CD4-positive, alpha-beta T cell (primary cell): ENCODE results near the gene ANKS1B. TPM values are rescaled to one million over a fixed set of nuclear protein-coding genes. Genes with fewer than 3 reads are reported as not detected.

Experiments used
- ATAC-seq: fragments of 200-7000 bp; cut with Tn5 transposase; one replicate; pipeline ENCODE4 v1.10.0; 2022; ENCODE audit warnings: mild to moderate bottlenecking; ENCODE audit not compliant: poor library complexity
- CTCF ChIA-PET: fragments of 350-600 bp; sonication (Branson Sonifier 250); formaldehyde crosslinking; loops from one replicate; lab custom pipeline; 2021; ENCODE audit warnings: antibody characterized with exemption, inconsistent platforms; lab: Charles Lee
- POLR2A ChIA-PET: fragments of 350-600 bp; sonication (Branson Sonifier 250); formaldehyde crosslinking; loops from one replicate; lab custom pipeline; 2021; ENCODE audit warnings: antibody characterized with exemption, inconsistent platforms; lab: Charles Lee
- DNase-seq, 14 experiments: peaks; one replicate each; pipeline ENCODE4 v3.0.0-alpha.2; 2013 to 2020; ENCODE audit warnings: mixed read lengths in 2 of 14
- H3K27ac ChIP-seq, 2 donors: one replicate each; pipeline versions ENCODE4 v1.5.1 to v1.7.0; 2013; ENCODE audit warnings: low read length in 2 of 2, low read depth in 1 of 2, mild to moderate bottlenecking in 1 of 2
- H3K27me3 ChIP-seq, 2 experiments: 1 replicate in 1 of 2; 2 replicates in 1 of 2; pipeline versions ENCODE4 v1.6.1 to v1.7.0; 2013; ENCODE audit warnings: low read length in 2 of 2, control low read depth in 1 of 2, mild to moderate bottlenecking in 1 of 2, moderate library complexity in 1 of 2; ENCODE audit not compliant: insufficient read depth in 2 of 2, control insufficient read depth in 1 of 2
- H3K36me3 ChIP-seq: one replicate; pipeline ENCODE4 v1.6.1; 2013; ENCODE audit warnings: low read length, control low read depth; ENCODE audit not compliant: insufficient read depth
- H3K4me1 ChIP-seq: one replicate; pipeline ENCODE4 v1.6.1; 2013; ENCODE audit warnings: low read length, control low read depth; ENCODE audit not compliant: insufficient read depth
- H3K4me3 ChIP-seq: one replicate; pipeline ENCODE4 v1.5.1; 2013; ENCODE audit warnings: mild to moderate bottlenecking, low read length, moderate library complexity
- H3K9me3 ChIP-seq, 2 experiments: 1 replicate in 1 of 2; 2 replicates in 1 of 2; pipeline versions ENCODE4 v1.6.1 to v1.7.0; 2013; ENCODE audit warnings: low read length in 2 of 2, mild to moderate bottlenecking in 2 of 2, control low read depth in 1 of 2, moderate library complexity in 1 of 2; ENCODE audit not compliant: control insufficient read depth in 1 of 2, insufficient read depth in 1 of 2
- H3K27ac Mint-ChIP-seq: one replicate; pipeline ENCODE4 v1.8.0; 2020; ENCODE audit warnings: mixed read lengths
- H3K27me3 Mint-ChIP-seq: one replicate; pipeline ENCODE4 v1.8.0; 2021; ENCODE audit warnings: mixed read lengths
- H3K36me3 Mint-ChIP-seq: one replicate; pipeline ENCODE4 v1.8.0; 2021; ENCODE audit warnings: low read depth, mixed read lengths
- H3K4me1 Mint-ChIP-seq: one replicate; pipeline ENCODE4 v1.8.0; 2021; ENCODE audit warnings: low read depth, mixed read lengths
- H3K4me3 Mint-ChIP-seq: one replicate; pipeline ENCODE4 v1.8.0; 2020; ENCODE audit warnings: mild to moderate bottlenecking, mixed read lengths
- H3K9me3 Mint-ChIP-seq: one replicate; pipeline ENCODE4 v1.8.0; 2020; ENCODE audit warnings: mixed read lengths
- intact Hi-C, 2 experiments: fragments of 100-400 bp; cut with DNase I in 1 of 2; cut with micrococcal nuclease in 1 of 2; formaldehyde crosslinking; loops; one replicate each; pipeline versions ENCODE4 v1.15.1 to v1.9.0; 2023 to 2025; cut with DNase I, micrococcal nuclease
- total RNA-seq, 174 experiments: library from RNA in 2 of 174; stranded (reverse) in 2 of 174; gene quantifications; one replicate each; pipeline ENCODE4 v1.2.3 and lab custom pipeline; 2021 to 2026
- TF ChIP-seq, protein P1 (sequence below): fragments of 200-600 bp; IDR thresholded peaks from one replicate; pipeline ENCODE4 v1.8.0; 2022; ENCODE audit warnings: antibody characterized with exemption, mild to moderate bottlenecking

Gene ANKS1B
- total RNA-seq, 2 experiments from 2014 or later: 0.16 to 1.1 TPM

DNA sequence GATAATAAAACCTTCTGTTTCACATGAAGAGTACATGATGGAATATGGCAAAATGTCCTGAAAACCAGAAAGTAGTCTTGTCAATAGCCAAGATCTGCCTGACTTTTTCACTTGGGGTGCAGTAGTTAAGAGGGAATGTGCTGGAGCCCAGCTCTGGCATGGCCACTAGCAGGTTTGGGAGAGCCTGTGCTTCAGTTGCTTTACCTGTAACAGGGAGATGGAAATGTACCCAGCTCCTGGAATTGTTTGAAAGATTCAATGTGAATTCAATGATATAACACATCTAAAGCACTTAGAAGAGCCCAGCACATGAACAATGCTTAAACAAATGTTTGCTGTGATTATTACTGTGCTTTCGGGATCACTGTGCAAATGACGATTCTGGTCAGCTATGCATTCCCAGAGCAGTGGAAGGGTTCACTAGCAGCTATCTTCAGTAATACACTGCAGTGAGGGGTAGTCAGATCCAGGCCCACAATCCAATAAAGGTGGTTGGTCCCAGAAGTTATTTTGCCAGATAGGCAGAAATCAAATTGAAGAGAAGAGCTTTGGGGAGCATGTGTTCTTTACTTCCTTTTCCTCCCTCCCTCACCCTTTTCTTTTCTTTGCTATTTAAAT, 1114.7 kb downstream of the ANKS1B start:
- H3K27me3 Mint-ChIP-seq: peaks cover 19% of the 10 kb centered on the region

DNA sequence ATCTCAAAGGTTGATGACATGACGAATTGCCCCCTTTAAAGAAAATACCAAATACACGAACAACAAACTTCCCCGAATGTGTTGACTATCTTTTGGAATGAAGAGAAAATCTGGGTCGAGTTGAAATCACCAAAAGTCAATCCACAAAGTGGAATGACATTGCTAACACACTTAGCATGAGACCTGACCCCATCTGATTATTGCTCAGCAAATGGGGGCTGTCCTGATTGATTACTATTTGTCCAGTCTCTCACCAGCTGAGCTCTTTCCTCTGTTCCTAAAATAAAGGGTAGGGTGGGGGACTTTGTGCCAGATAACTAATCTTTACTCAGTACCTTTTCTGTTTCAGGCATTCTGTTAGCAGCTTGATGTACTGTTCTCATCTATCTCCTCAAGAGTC, 1116.2 kb downstream of the ANKS1B start:
- Mint-ChIP-seq H3K9me3 (no peaks in the 10 kb centered on the region), H3K27ac (no peak overlapping the region), H3K27me3 (peaks cover 19% of the 10 kb centered on the region), H3K36me3 (no peaks in the 10 kb centered on the region), H3K4me3 (no peak overlapping the region), H3K4me1 (no peaks in the 10 kb centered on the region)
- no peak for ATAC-seq
- Histone ChIP-seq H3K27ac (no peak overlapping the region), H3K36me3 (no peaks in the 10 kb centered on the region), H3K4me1 (no peaks in the 10 kb centered on the region), H3K9me3 (no peaks in the 10 kb centered on the region), H3K4me3 (no peak overlapping the region), H3K27me3 (peaks cover 0 to 2% of the 10 kb centered on the region in 2 experiments)
- TF ChIP-seq, protein P1, sequence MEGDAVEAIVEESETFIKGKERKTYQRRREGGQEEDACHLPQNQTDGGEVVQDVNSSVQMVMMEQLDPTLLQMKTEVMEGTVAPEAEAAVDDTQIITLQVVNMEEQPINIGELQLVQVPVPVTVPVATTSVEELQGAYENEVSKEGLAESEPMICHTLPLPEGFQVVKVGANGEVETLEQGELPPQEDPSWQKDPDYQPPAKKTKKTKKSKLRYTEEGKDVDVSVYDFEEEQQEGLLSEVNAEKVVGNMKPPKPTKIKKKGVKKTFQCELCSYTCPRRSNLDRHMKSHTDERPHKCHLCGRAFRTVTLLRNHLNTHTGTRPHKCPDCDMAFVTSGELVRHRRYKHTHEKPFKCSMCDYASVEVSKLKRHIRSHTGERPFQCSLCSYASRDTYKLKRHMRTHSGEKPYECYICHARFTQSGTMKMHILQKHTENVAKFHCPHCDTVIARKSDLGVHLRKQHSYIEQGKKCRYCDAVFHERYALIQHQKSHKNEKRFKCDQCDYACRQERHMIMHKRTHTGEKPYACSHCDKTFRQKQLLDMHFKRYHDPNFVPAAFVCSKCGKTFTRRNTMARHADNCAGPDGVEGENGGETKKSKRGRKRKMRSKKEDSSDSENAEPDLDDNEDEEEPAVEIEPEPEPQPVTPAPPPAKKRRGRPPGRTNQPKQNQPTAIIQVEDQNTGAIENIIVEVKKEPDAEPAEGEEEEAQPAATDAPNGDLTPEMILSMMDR: no peak
- POLR2A ChIA-PET: no interaction called here
- CTCF ChIA-PET: no interaction called here
- intact Hi-C loops: no loop called here
- no peak for DNase-seq

More for the DNA sequence above, 1114.7 kb downstream of the ANKS1B start:
- no peak overlapping the region for H3K27ac Mint-ChIP-seq
- Histone ChIP-seq H3K4me3 (no peak overlapping the region), H3K27me3 (peaks cover 0 to 2% of the 10 kb centered on the region in 2 experiments), H3K9me3 (no peaks in the 10 kb centered on the region), H3K27ac (no peak overlapping the region), H3K36me3 (no peaks in the 10 kb centered on the region), H3K4me1 (no peaks in the 10 kb centered on the region)
- ChIA-PET POLR2A (no interaction called here), CTCF (no interaction called here)
- intact Hi-C loops: no loop called here
- DNase-seq: no peak
- no peak for ATAC-seq
- no peaks in the 10 kb centered on the region for H3K4me1 Mint-ChIP-seq
- no peaks in the 10 kb centered on the region for H3K9me3 Mint-ChIP-seq
- no peaks in the 10 kb centered on the region for H3K36me3 Mint-ChIP-seq
- no peak overlapping the region for H3K4me3 Mint-ChIP-seq
- TF ChIP-seq, protein P1: no peak

DNA sequence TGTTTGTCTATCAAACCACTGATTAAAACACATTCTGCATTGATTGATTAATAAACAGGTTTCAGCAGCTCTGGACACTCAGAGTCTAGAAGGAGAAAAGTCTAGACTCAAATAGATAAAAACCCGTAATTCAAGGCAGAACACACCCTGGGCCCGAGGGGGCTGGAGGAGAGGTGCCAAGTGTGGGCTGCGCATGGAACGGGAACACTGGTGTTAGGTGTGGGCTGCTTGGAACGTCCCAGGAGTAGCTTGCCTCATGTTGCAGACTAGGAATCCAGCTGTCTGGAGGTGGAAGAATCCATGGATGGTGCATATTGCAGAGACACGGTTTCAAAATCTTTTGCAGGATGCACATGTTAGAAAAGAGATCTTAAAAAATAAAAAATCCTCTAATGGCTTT, 1116.7 kb downstream of the ANKS1B start:
- Histone ChIP-seq H3K27me3 (no peaks in the 10 kb centered on the region), H3K4me1 (no peaks in the 10 kb centered on the region), H3K9me3 (no peaks in the 10 kb centered on the region), H3K36me3 (no peaks in the 10 kb centered on the region), H3K27ac (no peak overlapping the region), H3K4me3 (no peak overlapping the region)
- H3K36me3 Mint-ChIP-seq: no peaks in the 10 kb centered on the region
- H3K4me1 Mint-ChIP-seq: no peaks in the 10 kb centered on the region
- ATAC-seq (no peak), DNase-seq (no peak)
- ChIA-PET CTCF (no interaction called here), POLR2A (no interaction called here)
- H3K4me3 Mint-ChIP-seq: no peak overlapping the region
- intact Hi-C loops: no loop called here
- H3K9me3 Mint-ChIP-seq: no peaks in the 10 kb centered on the region
- TF ChIP-seq, protein P1: no peak
- no peak overlapping the region for H3K27ac Mint-ChIP-seq
- H3K27me3 Mint-ChIP-seq: peaks cover 19% of the 10 kb centered on the region
